Psoas muscle (tissue), 8 donors: ENCODE data around the gene R3HDML. TPM values are rescaled to one million over a fixed set of nuclear protein-coding genes. Genes with fewer than 3 reads are reported as not detected.

Source experiments
- ATAC-seq, 4 donors: fragments of 200-7000 bp; cut with Tn5 transposase; one replicate each; pipeline ENCODE4 v1.9.1; 2020; ENCODE audit warnings: moderate library complexity in 3 of 4, mild to moderate bottlenecking in 2 of 4
- DNase-seq, 2 donors: peaks; one replicate each; pipeline ENCODE4 v3.0.0-alpha.2; 2020
- H3K27ac ChIP-seq: fragments of 200-600 bp; one replicate; pipeline ENCODE4 v1.8.0; 2022
- H3K27me3 ChIP-seq, 3 donors: fragments of 200-600 bp in 1 of 3; one replicate each; pipeline versions ENCODE4 v1.6.1 to v1.8.0; 2013 to 2022; ENCODE audit warnings: low read length in 2 of 3, mild to moderate bottlenecking in 2 of 3, moderate library complexity in 1 of 3; ENCODE audit not compliant: insufficient read depth in 3 of 3
- H3K36me3 ChIP-seq, 2 donors: fragments of 200-600 bp in 1 of 2; one replicate each; pipeline versions ENCODE4 v1.6.1 to v1.8.0; 2013 to 2022; ENCODE audit warnings: low read depth in 1 of 2, mild to moderate bottlenecking in 1 of 2, moderate library complexity in 1 of 2; ENCODE audit not compliant: insufficient read depth in 1 of 2
- H3K4me1 ChIP-seq: fragments of 200-600 bp; one replicate; pipeline ENCODE4 v1.8.0; 2022
- H3K4me3 ChIP-seq: fragments of 200-600 bp; one replicate; pipeline ENCODE4 v1.8.0; 2022; ENCODE audit warnings: mild to moderate bottlenecking
- H3K9me3 ChIP-seq: fragments of 200-600 bp; one replicate; pipeline ENCODE4 v1.8.0; 2022
- CTCF ChIP-seq: fragments of 200-600 bp; IDR thresholded peaks from one replicate; pipeline ENCODE4 v1.8.0; 2022; ENCODE audit warnings: antibody characterized with exemption
- WGBS, 3 donors: extraction: QIAGEN DNeasy Blood & Tissue Kit; methylation state at CpG; one replicate each; pipeline versions ENCODE4 v1.1.6 to v1.1.7; 2013; 5-methylcytosine and 5-hydroxymethylcytosine counted together
- intact Hi-C, 2 donors: fragments of 100-400 bp; cut with DNase I; formaldehyde crosslinking; loops; one replicate each; pipeline versions ENCODE4 v1.11.0 to v1.14.2; 2022
- polyA plus RNA-seq, 3 donors: library from polyadenylated mRNA; stranded (reverse); fragments of 200-250 nt; gene quantifications; one replicate each; pipeline ENCODE4 v1.2.3, GENCODE V29; 2013
- total RNA-seq, 4 donors: library from RNA; stranded (reverse); fragmentation: NEBNext Ultra II Directional in 2 of 4; extraction: Animal tissue kit (Norgen Biotek cat#: 25700) in 2 of 4; gene quantifications; one replicate each; pipeline versions ENCODE4 v1.2.1 to v1.2.4, GENCODE V29; 2021 to 2023
- donor health status: healthy with polysubstance abuse.
- donor health status: DM: no; HTN: no; CAD: no; lungs with moderate emphysema.
- donor health status: Bipolar disorder and iron deficiency.
- donor health status: healthy.
- donor health status: DM: yes; HTN: yes; CAD: no.
- donor health status: DM: no; HTN: no; CAD: no.
- donor health status: DM: no; HTN: no; CAD: no.
- donor health status: DM: yes; HTN: yes; CAD: no.

The R3HDML gene
- total and polyA plus RNA-seq, 7 donors: not detected

- Histone ChIP-seq H3K4me3 (no peak overlapping the region), H3K4me1 (no peaks in the 10 kb centered on the region), H3K9me3 (no peaks in the 10 kb centered on the region), H3K27me3 (peaks cover 0 to 18% (median 8%) of the 10 kb centered on the region in 3 donors), H3K36me3 (no peaks in the 10 kb centered on the region), H3K27ac (no peak overlapping the region)
- no peak for TF ChIP-seq CTCF
- 73 to 88% (median 80%) methylated on average over 4 of the region's 4 CpGs for WGBS, 3 donors
- no peak for ATAC-seq
- no peak for DNase-seq
- intact Hi-C loops: no loop called here
Observed at GRCh38 chr20:44334709-44335108, 2.1 kb upstream of the R3HDML start.

GRCh38 chr20:44335675-44336074 lies 1.2 kb upstream of the R3HDML start:
- DNase-seq (no peak), ATAC-seq (no peak)
- Histone ChIP-seq H3K4me3 (no peak overlapping the region), H3K27ac (no peak overlapping the region), H3K4me1 (no peaks in the 10 kb centered on the region), H3K27me3 (peaks cover 0 to 18% (median 8%) of the 10 kb centered on the region in 3 donors), H3K9me3 (no peaks in the 10 kb centered on the region), H3K36me3 (no peaks in the 10 kb centered on the region)
- TF ChIP-seq CTCF: no peak
- intact Hi-C loops: no loop called here
- 80 to 87% (median 84%) methylated on average over 2 of the region's 2 CpGs for WGBS, 3 donors

GRCh38 chr20:44336086-44336485 lies 757 bp upstream of the R3HDML start:
- ATAC-seq: no peak
- H3K4me1 ChIP-seq: no peaks in the 10 kb centered on the region
- H3K36me3 ChIP-seq: no peaks in the 10 kb centered on the region
- TF ChIP-seq CTCF: no peak
- intact Hi-C loops: no loop called here
- no peak overlapping the region for H3K27ac ChIP-seq
- DNase-seq: no peak
- H3K9me3 ChIP-seq: no peaks in the 10 kb centered on the region
- WGBS, 3 donors: 26 to 33% (median 28%) methylated on average over 15 of the region's 15 CpGs
- no peak overlapping the region for H3K4me3 ChIP-seq
- H3K27me3 ChIP-seq: peaks cover 0 to 18% (median 8%) of the 10 kb centered on the region in 3 donors

- no peaks in the 10 kb centered on the region for H3K4me1 ChIP-seq
- ATAC-seq (no peak), DNase-seq (no peak)
- no peak overlapping the region for H3K27ac ChIP-seq
- no peaks in the 10 kb centered on the region for H3K36me3 ChIP-seq
- no peak for TF ChIP-seq CTCF
- intact Hi-C loops: no loop called here
- no peaks in the 10 kb centered on the region for H3K9me3 ChIP-seq
- peaks cover 0 to 2% (median 0%) of the 10 kb centered on the region in 3 donors for H3K27me3 ChIP-seq
- no peak overlapping the region for H3K4me3 ChIP-seq
- 32 to 43% (median 37%) methylated on average over 6 of the region's 6 CpGs for WGBS, 3 donors
Observed at GRCh38 chr20:44342248-44342647, 5.4 kb downstream of the R3HDML start.

- no peaks in the 10 kb centered on the region for H3K9me3 ChIP-seq
- H3K36me3 ChIP-seq: no peaks in the 10 kb centered on the region
- no peak for DNase-seq
- no peak overlapping the region for H3K27ac ChIP-seq
- TF ChIP-seq CTCF: no peak
- intact Hi-C loops: no loop called here
- no peak for ATAC-seq
- peaks cover 0 to 2% (median 0%) of the 10 kb centered on the region in 3 donors for H3K27me3 ChIP-seq
- H3K4me1 ChIP-seq: no peaks in the 10 kb centered on the region
- WGBS, 3 donors: 69 to 79% (median 72%) methylated on average over 12 of the region's 12 CpGs
- no peak overlapping the region for H3K4me3 ChIP-seq
Observed at GRCh38 chr20:44343162-44343675, 6.4 kb downstream of the R3HDML start.
